GM18508 (cell line): Measurements from ENCODE around the gene NOP53.
"Not testable (repeated sequence)": the region's sequence is repeated elsewhere in the genome, so short reads cannot be mapped to it uniquely, and the experiment has no call there.

ENCODE experiments used
- ATAC-seq: cut with Tn5 transposase; IDR thresholded peaks from one replicate; pipeline ENCODE4 v1.9.1; 2021; ENCODE audit warnings: moderate number of reproducible peaks; ENCODE audit not compliant: insufficient read depth, unreplicated experiment

The NOP53 gene

GRCh38 chr19:47802521-47803043 lies 57.2 kb downstream of the NOP53 start:
- no peak for ATAC-seq

DNA sequence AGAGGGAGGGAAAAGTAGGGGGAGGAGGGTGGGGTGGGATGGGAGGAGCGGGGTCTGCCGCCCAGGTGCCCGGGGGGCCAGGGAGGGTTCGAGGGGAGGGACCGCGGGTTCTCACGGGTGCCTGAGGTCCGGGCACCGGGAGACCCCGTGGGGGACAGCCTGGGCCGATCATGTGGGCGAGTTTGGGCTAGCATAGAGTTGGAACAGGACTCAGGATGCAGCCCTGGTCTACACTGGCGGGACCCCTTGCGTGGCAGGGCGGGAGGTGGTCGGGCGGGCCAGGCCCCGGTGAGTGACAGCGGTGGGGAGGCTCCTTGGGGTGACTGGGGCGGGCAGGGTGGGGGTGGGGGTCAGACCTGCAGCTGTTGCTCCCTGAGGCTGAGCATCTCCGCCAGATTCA lies 57.8 kb downstream of the NOP53 start:
- ATAC-seq: not testable (repeated sequence)

GRCh38 chr19:47803671-47804070 lies 58.3 kb downstream of the NOP53 start:
- ATAC-seq: not testable (repeated sequence)

GRCh38 chr19:47804451-47804850 lies 59.1 kb downstream of the NOP53 start, which contains the start of gene TPRX1:
Gene TPRX1, minus strand, starts transcription at chr19:47804551. Its CDS starts 12 bp downstream, at chr19:47804539.
- ATAC-seq: not testable (repeated sequence)

DNA sequence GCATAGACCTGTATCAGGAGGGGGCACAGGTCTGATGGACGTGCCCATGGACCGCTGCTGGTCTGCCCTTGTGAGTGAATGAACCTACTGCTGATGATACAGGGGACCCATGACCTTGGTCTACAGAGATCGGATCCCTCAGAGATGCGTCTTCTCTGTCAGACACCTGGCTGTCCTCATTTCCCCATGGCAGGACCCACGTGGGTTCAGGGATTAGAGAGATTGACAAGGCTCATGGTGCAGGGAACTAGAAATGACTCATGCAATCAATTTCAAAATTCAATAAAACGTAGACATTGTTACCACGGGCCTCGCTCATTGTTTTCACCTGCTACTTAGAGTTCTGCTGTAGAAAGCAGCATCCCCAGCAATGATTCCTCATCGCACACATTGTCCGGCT lies 60.0 kb downstream of the NOP53 start:
- no peak for ATAC-seq

GRCh38 chr19:47806435-47806834 lies 61.1 kb downstream of the NOP53 start:
- ATAC-seq: no peak
